GM12875 (cell line): Measurements from ENCODE around the gene ME1.

Source experiments
- H3K4me3 ChIP-seq: one replicate; pipeline ENCODE4 v1.5.1; 2011; ENCODE audit warnings: low read depth, low read length, control low read depth
- CTCF ChIP-seq: IDR thresholded peaks from 2 replicates; pipeline ENCODE4 v1.5.1; 2011; ENCODE audit warnings: low read depth, mild to moderate bottlenecking, control low read depth, inconsistent platforms, low read length, moderate library complexity, borderline replicate concordance; ENCODE audit not compliant: insufficient read depth

Gene ME1

GRCh38 chr6:83430611-83431544 lies at the start of gene ME1:
Gene ME1, minus strand, starts transcription at chr6:83431051. Its CDS starts 97 bp downstream, at chr6:83430954.
- peak within 1 kb of the TSS; percentile 59 for H3K4me3 ChIP-seq
- no peak for TF ChIP-seq CTCF

- no peak overlapping the region for H3K4me3 ChIP-seq
- TF ChIP-seq CTCF, result no peak
Observed at GRCh38 chr6:83480470-83480869, 49.6 kb upstream of the ME1 start.

GRCh38 chr6:83479389-83479788 lies 48.5 kb upstream of the ME1 start:
- no peak overlapping the region for H3K4me3 ChIP-seq
- TF ChIP-seq CTCF, result no peak

- TF ChIP-seq CTCF, result no peak
- no peak overlapping the region for H3K4me3 ChIP-seq
Observed at GRCh38 chr6:83476971-83477370, 46.1 kb upstream of the ME1 start.

GRCh38 chr6:83474309-83474708 lies 43.5 kb upstream of the ME1 start:
- no peak for TF ChIP-seq CTCF

GRCh38 chr6:83472767-83473166 lies 41.9 kb upstream of the ME1 start:
- H3K4me3 ChIP-seq, result no peak overlapping the region
- TF ChIP-seq CTCF, result no peak

More at GRCh38 chr6:83474309-83474708, 43.5 kb upstream of the ME1 start:
- no peak overlapping the region for H3K4me3 ChIP-seq

- no peak for TF ChIP-seq CTCF
- no peak overlapping the region for H3K4me3 ChIP-seq
Observed at GRCh38 chr6:83470587-83470986, 39.7 kb upstream of the ME1 start.
